Epithelial cell of proximal tubule (primary cell): ENCODE results near the gene TESK2. TPM values are rescaled to one million over a fixed set of nuclear protein-coding genes. Genes with fewer than 3 reads are reported as not detected.

Experiments
- DNase-seq: peaks from one replicate; pipeline ENCODE4 v3.0.0-alpha.2; 2011; ENCODE audit warnings: low read depth
- H3K4me3 ChIP-seq: 2 replicates; pipeline ENCODE4 v1.5.1; 2011; ENCODE audit warnings: low read depth, mild to moderate bottlenecking, low read length
- total RNA-seq: library from RNA; depleted of rRNA; stranded (reverse); fragments of >200 nt; gene quantifications from 2 replicates; pipeline ENCODE4 v1.2.3, GENCODE V29; 2015
- TF ChIP-seq, protein P1 (sequence below): conservative IDR thresholded peaks from 2 replicates; pipeline ENCODE4 v1.5.1; 2012; ENCODE audit warnings: low read depth, mild to moderate bottlenecking, low read length

TESK2 gene
- total RNA-seq, 1 donor from 2014 or later, result 2.9 TPM

DNA sequence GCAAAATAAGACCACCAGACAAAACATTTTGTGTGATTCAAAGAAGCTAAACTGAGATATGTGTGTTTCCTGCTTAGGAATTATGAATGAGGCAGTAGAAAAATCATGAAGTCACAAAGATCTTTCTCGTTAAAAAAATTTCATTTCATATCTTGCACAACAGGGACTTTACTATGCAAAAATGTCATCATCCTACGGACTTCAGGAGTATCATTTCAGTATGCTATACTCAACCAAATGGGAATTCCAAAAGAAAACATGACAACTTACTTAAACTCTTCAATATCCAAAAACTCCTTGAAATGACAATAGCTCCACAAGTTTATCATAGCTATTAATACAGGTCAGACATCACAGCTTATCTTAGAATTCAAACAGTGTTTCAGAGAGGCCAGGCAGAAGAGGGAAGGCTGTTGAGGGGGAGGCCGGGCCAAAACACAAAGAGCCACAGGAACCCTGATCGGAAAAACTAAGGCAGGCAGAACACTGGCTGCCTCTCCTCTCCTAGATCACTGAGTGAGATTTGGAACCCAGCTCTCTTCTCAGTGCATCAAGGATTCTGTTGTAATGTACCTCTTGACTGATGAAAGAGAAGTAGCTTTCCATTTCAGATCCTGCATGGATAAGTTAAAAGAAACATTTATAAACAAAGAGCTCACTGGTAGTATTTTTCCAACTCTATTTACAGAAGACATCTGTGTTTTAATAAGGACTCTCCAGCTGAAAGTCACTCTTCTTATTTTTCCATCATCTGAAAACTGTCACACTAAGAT is 66.9 kb downstream of the TESK2 start:
- TF ChIP-seq, protein P1, sequence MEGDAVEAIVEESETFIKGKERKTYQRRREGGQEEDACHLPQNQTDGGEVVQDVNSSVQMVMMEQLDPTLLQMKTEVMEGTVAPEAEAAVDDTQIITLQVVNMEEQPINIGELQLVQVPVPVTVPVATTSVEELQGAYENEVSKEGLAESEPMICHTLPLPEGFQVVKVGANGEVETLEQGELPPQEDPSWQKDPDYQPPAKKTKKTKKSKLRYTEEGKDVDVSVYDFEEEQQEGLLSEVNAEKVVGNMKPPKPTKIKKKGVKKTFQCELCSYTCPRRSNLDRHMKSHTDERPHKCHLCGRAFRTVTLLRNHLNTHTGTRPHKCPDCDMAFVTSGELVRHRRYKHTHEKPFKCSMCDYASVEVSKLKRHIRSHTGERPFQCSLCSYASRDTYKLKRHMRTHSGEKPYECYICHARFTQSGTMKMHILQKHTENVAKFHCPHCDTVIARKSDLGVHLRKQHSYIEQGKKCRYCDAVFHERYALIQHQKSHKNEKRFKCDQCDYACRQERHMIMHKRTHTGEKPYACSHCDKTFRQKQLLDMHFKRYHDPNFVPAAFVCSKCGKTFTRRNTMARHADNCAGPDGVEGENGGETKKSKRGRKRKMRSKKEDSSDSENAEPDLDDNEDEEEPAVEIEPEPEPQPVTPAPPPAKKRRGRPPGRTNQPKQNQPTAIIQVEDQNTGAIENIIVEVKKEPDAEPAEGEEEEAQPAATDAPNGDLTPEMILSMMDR, result no peak
- DNase-seq, result no peak
- H3K4me3 ChIP-seq, result no peak overlapping the region

DNA sequence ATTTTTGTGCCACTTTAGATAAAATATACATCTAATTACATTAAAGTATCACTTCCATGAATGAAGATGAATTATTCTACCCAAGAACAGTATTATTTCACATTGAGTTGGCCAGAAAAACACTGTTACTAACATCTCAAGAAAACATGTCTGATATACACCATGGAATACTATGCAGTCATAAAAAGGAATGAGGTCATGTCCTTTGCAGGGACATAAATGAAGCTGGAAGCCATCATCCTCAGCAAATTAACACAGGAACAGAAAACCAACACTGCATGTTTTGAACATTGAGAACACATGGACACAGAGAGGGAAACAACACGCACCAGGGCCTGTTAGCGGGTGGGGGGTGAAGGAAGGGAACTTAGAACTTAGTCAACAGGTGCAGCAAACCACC is 69.0 kb downstream of the TESK2 start:
- no peak overlapping the region for H3K4me3 ChIP-seq
- no peak for DNase-seq
- TF ChIP-seq, protein P1, result no peak

DNA sequence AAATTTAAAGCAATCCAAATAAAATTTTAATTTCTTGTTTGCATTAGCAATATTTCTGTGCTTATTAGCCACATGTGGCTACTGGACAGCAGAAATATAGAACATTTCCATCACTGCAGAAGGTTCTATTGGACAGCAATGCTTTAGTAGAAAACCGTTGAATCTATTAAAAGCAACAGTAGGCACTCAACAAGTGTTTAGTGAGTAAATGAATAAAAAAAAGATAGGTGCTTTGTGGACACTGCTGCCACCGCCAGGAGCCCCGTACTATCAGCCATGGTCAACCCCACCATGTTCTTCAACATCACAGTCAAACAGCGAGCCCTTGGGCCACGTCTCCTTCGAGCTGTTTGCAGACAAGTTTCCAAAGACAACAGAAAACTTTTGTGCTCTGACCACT is 76.2 kb downstream of the TESK2 start:
- no peak overlapping the region for H3K4me3 ChIP-seq
- TF ChIP-seq, protein P1, result no peak
- DNase-seq, result no peak

DNA sequence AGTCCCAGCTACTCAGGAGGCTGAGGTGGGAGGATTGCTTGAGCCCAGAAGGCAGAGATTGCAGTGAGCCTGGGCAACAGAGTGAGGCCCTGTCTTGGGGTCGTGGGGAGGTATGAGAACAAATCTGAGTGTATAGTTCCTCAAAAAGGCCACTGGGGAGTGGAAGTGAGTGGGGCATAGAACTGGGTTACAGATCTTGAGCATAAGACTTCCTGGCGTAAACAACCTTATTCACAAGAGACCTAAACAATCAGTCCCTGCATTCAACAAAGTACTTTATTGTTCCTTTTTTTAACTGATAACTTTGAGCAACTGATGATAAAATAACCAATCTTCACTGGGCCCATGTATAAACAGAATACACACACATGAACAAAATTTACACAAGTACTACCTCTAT is 78.1 kb downstream of the TESK2 start:
- DNase-seq, result no peak
- no peak overlapping the region for H3K4me3 ChIP-seq
- TF ChIP-seq, protein P1, result no peak

DNA sequence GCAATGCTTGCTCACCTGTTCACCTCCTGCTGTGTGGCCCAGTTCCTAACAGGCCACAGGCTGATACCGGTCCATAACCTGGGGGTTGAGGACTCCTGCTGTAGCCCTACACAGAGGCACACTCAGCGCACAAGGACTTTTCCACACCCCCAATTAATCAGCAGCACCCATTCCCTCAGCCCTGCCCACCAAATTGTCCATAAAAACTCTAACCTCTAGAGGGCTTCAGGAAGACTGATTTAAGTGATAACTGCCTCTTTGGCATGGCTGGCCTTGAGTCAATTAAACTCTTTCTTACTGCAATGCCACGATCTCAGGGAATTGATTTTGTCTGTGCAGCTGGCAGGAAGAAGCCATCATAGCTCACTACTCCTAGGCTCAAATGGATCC is 79.5 kb downstream of the TESK2 start:
- TF ChIP-seq, protein P1, result no peak
- no peak for DNase-seq
- no peak overlapping the region for H3K4me3 ChIP-seq

DNA sequence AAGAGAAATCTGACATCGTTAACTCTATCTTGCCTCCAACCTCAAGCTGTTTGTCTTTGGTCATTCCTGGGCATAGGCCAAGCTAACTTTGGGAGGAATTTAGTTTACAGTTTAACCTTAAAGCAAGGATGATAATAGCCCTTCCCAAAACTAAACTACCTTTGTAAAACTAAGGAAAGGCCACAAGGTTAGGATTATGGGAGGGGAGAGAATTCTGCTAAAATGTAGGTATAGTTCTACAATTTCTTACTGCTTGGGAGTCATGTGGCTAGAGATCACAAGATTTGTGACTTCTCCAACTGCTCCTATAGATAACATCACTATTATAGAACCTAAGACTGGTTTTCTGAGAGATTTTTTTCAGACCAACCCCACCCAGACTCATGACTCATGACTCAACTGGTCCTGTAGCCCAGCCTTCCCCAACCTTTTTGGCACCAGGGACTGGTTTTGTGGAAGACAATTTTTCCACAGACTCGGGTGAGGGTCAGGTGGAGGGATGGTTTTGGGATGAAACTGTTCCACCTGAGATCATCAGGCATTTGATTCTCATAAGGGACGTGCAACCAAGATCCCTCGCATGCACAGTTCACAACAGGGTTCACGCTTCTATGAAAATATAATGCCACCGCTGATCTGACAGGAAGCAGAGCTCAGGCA is 80.0 kb downstream of the TESK2 start:
- no peak for DNase-seq
- H3K4me3 ChIP-seq, result no peak overlapping the region
- TF ChIP-seq, protein P1, result no peak
